Activated CD8-positive, alpha-beta T cell treated with anti-CD3 and anti-CD28 coated beads for 36 hours (primary cell): ENCODE data around the gene BET1. TPM values are rescaled to one million over a fixed set of nuclear protein-coding genes. Genes with fewer than 3 reads are reported as not detected.

ENCODE experiments used
- ATAC-seq: fragments of 200-7000 bp; cut with Tn5 transposase; one replicate; pipeline ENCODE4 v1.10.0; 2021; ENCODE audit warnings: mild to moderate bottlenecking, moderate library complexity
- CTCF ChIA-PET: fragments of 350-600 bp; sonication (Branson Sonifier 250); formaldehyde crosslinking; loops from one replicate; lab custom pipeline; 2021; ENCODE audit warnings: antibody characterized with exemption; lab: Charles Lee
- POLR2A ChIA-PET: fragments of 350-600 bp; sonication (Branson Sonifier 250); formaldehyde crosslinking; loops from one replicate; lab custom pipeline; 2021; ENCODE audit warnings: antibody characterized with exemption; lab: Charles Lee
- DNase-seq: peaks from one replicate; pipeline ENCODE4 v3.0.0-alpha.2; 2020
- H3K27ac Mint-ChIP-seq: one replicate; pipeline ENCODE4 v1.8.0; 2021; ENCODE audit warnings: mild to moderate bottlenecking, mixed read lengths
- H3K27me3 Mint-ChIP-seq: one replicate; pipeline ENCODE4 v1.8.0; 2021; ENCODE audit warnings: mixed read lengths
- H3K36me3 Mint-ChIP-seq: one replicate; pipeline ENCODE4 v1.8.0; 2021; ENCODE audit warnings: low read depth, mixed read lengths
- H3K4me1 Mint-ChIP-seq: one replicate; pipeline ENCODE4 v1.8.0; 2021; ENCODE audit warnings: low read depth, mixed read lengths
- H3K4me3 Mint-ChIP-seq: one replicate; pipeline ENCODE4 v1.8.0; 2021; ENCODE audit warnings: mild to moderate bottlenecking, moderate library complexity, mixed read lengths
- H3K9me3 Mint-ChIP-seq: one replicate; pipeline ENCODE4 v1.8.0; 2021; ENCODE audit warnings: mixed read lengths
- CTCF ChIP-seq: fragments of 200-600 bp; IDR thresholded peaks from one replicate; pipeline ENCODE4 v1.8.0; 2022; ENCODE audit warnings: antibody characterized with exemption, mild to moderate bottlenecking
- intact Hi-C: fragments of 100-400 bp; cut with micrococcal nuclease; formaldehyde crosslinking; loops from one replicate; pipeline ENCODE4 v1.10.0; 2022
- total RNA-seq, 2 experiments: library from RNA; stranded (reverse); gene quantifications; one replicate each; pipeline ENCODE4 v1.2.3, GENCODE V29; 2021

The BET1 gene
- total RNA-seq, 2 experiments from 2014 or later: 17.6 to 20.8 TPM

DNA sequence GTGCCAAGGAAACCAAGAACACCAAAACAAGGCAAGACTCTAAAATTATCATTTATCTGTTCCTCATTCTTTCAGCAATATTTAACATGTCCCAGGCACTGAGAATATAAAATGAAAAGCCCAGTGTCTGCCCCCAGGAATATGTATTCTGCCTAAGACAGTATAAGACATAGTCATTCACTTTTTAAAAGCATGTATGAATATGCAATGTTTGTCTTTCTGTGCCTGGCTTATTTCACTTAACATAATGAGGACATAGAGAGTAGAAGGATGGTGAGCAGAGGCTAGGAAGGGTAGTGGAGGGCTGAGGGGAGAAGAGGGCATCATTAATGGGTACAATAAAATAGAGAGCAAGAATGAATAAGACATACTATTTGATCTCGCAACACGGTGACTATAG lies 44.6 kb upstream of the BET1 start:
- intact Hi-C loops: no loop called here

DNA sequence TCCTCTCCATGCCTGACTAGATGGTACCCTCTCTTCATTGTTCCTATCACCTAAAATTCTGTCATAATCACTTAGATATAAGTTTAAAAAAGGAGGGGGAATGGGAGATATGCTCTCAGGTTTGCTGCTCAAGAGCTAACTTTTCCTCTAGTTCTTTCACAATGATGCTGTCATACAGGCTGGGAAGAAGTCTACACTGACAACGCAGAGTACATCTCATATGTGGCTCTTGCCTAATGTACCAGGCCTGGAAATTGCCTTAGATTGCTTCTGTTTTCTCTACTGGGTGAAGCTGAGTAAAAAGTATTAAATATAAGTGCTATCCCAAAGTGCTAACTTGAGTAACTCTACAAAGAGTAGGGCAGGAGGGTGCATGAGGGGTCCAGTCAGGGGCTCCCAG lies 43.8 kb upstream of the BET1 start:
- no peaks in the 10 kb centered on the region for H3K4me1 Mint-ChIP-seq
- ATAC-seq: no peak
- no peak for DNase-seq
- CTCF ChIA-PET: no interaction called here
- no peak for TF ChIP-seq CTCF
- POLR2A ChIA-PET: no interaction called here
- intact Hi-C loops: no loop called here
- H3K36me3 Mint-ChIP-seq: no peaks in the 10 kb centered on the region
- H3K4me3 Mint-ChIP-seq: no peak overlapping the region
- H3K9me3 Mint-ChIP-seq: no peaks in the 10 kb centered on the region
- peaks cover 24% of the 10 kb centered on the region for H3K27me3 Mint-ChIP-seq
- no peak overlapping the region for H3K27ac Mint-ChIP-seq

More for the DNA sequence above, 44.6 kb upstream of the BET1 start:
- Mint-ChIP-seq H3K27me3 (peaks cover 24% of the 10 kb centered on the region), H3K36me3 (no peaks in the 10 kb centered on the region), H3K27ac (no peak overlapping the region), H3K4me1 (no peaks in the 10 kb centered on the region), H3K4me3 (no peak overlapping the region), H3K9me3 (no peaks in the 10 kb centered on the region)
- ChIA-PET POLR2A (no interaction called here), CTCF (no interaction called here)
- DNase-seq (no peak), ATAC-seq (no peak)
- no peak for TF ChIP-seq CTCF

- ChIA-PET POLR2A (no interaction called here), CTCF (no interaction called here)
- Mint-ChIP-seq H3K36me3 (no peaks in the 10 kb centered on the region), H3K9me3 (no peaks in the 10 kb centered on the region), H3K4me1 (no peaks in the 10 kb centered on the region), H3K27ac (no peak overlapping the region), H3K4me3 (no peak overlapping the region), H3K27me3 (peaks cover 22% of the 10 kb centered on the region)
- ATAC-seq (no peak), DNase-seq (no peak)
- intact Hi-C loops: no loop called here
- no peak for TF ChIP-seq CTCF
Observed at GRCh38 chr7:94045581-94045980, 41.4 kb upstream of the BET1 start.

- intact Hi-C loops: no loop called here
- DNase-seq (no peak), ATAC-seq (no peak)
- no peak overlapping the region for H3K27ac Mint-ChIP-seq
- CTCF ChIA-PET: no interaction called here
- H3K36me3 Mint-ChIP-seq: no peaks in the 10 kb centered on the region
- H3K27me3 Mint-ChIP-seq: peaks cover 24% of the 10 kb centered on the region
- H3K4me1 Mint-ChIP-seq: no peaks in the 10 kb centered on the region
- POLR2A ChIA-PET: no interaction called here
- no peak for TF ChIP-seq CTCF
- no peak overlapping the region for H3K4me3 Mint-ChIP-seq
- H3K9me3 Mint-ChIP-seq: no peaks in the 10 kb centered on the region
Observed at GRCh38 chr7:94044806-94045205, 40.7 kb upstream of the BET1 start.

DNA sequence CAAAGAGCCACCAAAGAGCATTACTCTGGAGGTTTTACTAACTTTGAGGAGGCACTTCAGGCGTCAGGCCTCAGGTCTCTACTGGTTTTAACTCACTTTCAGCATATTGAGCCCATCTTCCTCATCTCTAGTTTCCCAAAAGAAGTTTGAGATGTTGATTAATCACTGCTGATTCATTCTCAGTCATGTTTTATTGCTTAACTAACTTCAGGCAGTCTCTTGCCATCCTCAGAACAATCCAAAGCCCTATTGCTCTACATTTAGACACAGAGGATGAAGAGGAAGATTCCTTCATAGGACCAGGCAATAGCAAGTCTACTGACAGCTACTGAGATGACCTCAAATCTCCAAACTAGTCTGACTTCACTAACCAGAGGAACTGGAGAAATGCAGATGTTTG lies 39.1 kb upstream of the BET1 start:
- no peak for ATAC-seq
- no peak for TF ChIP-seq CTCF
- intact Hi-C loops: no loop called here
- no peak for DNase-seq
- Mint-ChIP-seq H3K9me3 (no peaks in the 10 kb centered on the region), H3K27me3 (peaks cover 23% of the 10 kb centered on the region), H3K27ac (no peak overlapping the region), H3K36me3 (no peaks in the 10 kb centered on the region), H3K4me1 (no peaks in the 10 kb centered on the region), H3K4me3 (no peak overlapping the region)
- ChIA-PET CTCF (no interaction called here), POLR2A (no interaction called here)
